Activated CD4-positive, alpha-beta T cell treated with anti-CD3 and anti-CD28 coated beads, Interleukin-2, amount 10 ng/mL, durations not matched to agents 24 days and 14 days (primary cell): Measurements from ENCODE around the gene IMP4. TPM values are rescaled to one million over a fixed set of nuclear protein-coding genes. Genes with fewer than 3 reads are reported as not detected.

Source experiments
- DNase-seq: peaks from one replicate; pipeline ENCODE4 v3.0.0; 2022
- H3K27ac Mint-ChIP-seq: one replicate; pipeline ENCODE4 v1.8.0; 2022; ENCODE audit warnings: mild to moderate bottlenecking, mixed read lengths
- H3K27me3 Mint-ChIP-seq: one replicate; pipeline ENCODE4 v1.8.0; 2022; ENCODE audit warnings: mixed read lengths
- H3K36me3 Mint-ChIP-seq: one replicate; pipeline ENCODE4 v1.8.0; 2022; ENCODE audit warnings: low read depth, mild to moderate bottlenecking, mixed read lengths
- H3K4me1 Mint-ChIP-seq: one replicate; pipeline ENCODE4 v1.8.0; 2021; ENCODE audit warnings: mixed read lengths
- H3K4me3 Mint-ChIP-seq: one replicate; pipeline ENCODE4 v1.8.0; 2022; ENCODE audit warnings: mild to moderate bottlenecking, moderate library complexity, mixed read lengths
- H3K9me3 Mint-ChIP-seq: one replicate; pipeline ENCODE4 v1.8.0; 2021; ENCODE audit warnings: mixed read lengths
- intact Hi-C: fragments of 100-400 bp; cut with micrococcal nuclease; formaldehyde crosslinking; loops from one replicate; pipeline ENCODE4 v1.15.1; 2023
- total RNA-seq: library from RNA; stranded (reverse); gene quantifications from 2 replicates; pipeline ENCODE4 v1.2.3, GENCODE V29; 2022

Gene IMP4
- total RNA-seq, 1 donor from 2014 or later, result 178 TPM

GRCh38 chr2:130342020-130342532 is 621 bp upstream of the IMP4 start:
- peaks cover 22% of the 10 kb centered on the region for H3K4me1 Mint-ChIP-seq
- H3K27ac Mint-ChIP-seq, result peak overlapping the region; percentile 97
- H3K27me3 Mint-ChIP-seq, result no peaks in the 10 kb centered on the region
- H3K9me3 Mint-ChIP-seq, result no peaks in the 10 kb centered on the region
- peak; percentile 96 for DNase-seq
- intact Hi-C loops, result loop anchor here (1.0 kb wide), 4 partner anchors 14 to 161 kb away; partner anchors contain the start of genes PTPN18 and SMPD4
- H3K36me3 Mint-ChIP-seq, result peaks cover 63% of the 10 kb centered on the region
- peak overlapping the region; percentile 97 for H3K4me3 Mint-ChIP-seq

GRCh38 chr2:130344578-130344977 is 1.9 kb downstream of the IMP4 start:
- Mint-ChIP-seq H3K9me3 (no peaks in the 10 kb centered on the region), H3K4me1 (peaks cover 26% of the 10 kb centered on the region), H3K27me3 (no peaks in the 10 kb centered on the region), H3K27ac (no peak overlapping the region), H3K36me3 (peaks cover 67% of the 10 kb centered on the region), H3K4me3 (peak overlapping the region; percentile 97)
- intact Hi-C loops, result no loop called here
- peak; percentile 56 for DNase-seq

- peak; percentile 51 for DNase-seq
- H3K9me3 Mint-ChIP-seq, result no peaks in the 10 kb centered on the region
- H3K4me1 Mint-ChIP-seq, result peaks cover 25% of the 10 kb centered on the region
- H3K4me3 Mint-ChIP-seq, result peak overlapping the region; percentile 97
- intact Hi-C loops, result no loop called here
- peaks cover 66% of the 10 kb centered on the region for H3K36me3 Mint-ChIP-seq
- H3K27me3 Mint-ChIP-seq, result no peaks in the 10 kb centered on the region
- no peak overlapping the region for H3K27ac Mint-ChIP-seq
These were observed 2.4 kb downstream of the IMP4 start for GRCh38 chr2:130345091-130345490.

- H3K4me1 Mint-ChIP-seq, result peaks cover 20% of the 10 kb centered on the region
- H3K36me3 Mint-ChIP-seq, result peaks cover 62% of the 10 kb centered on the region
- DNase-seq, result no peak
- no peak overlapping the region for H3K27ac Mint-ChIP-seq
- no peaks in the 10 kb centered on the region for H3K9me3 Mint-ChIP-seq
- intact Hi-C loops, result no loop called here
- H3K27me3 Mint-ChIP-seq, result no peaks in the 10 kb centered on the region
- no peak overlapping the region for H3K4me3 Mint-ChIP-seq
These were observed 2.9 kb downstream of the IMP4 start for GRCh38 chr2:130345611-130346010.

GRCh38 chr2:130346041-130346740 is 3.5 kb downstream of the IMP4 start:
- peak; percentile 52 for DNase-seq
- intact Hi-C loops, result no loop called here
- Mint-ChIP-seq H3K4me1 (peaks cover 17% of the 10 kb centered on the region), H3K36me3 (peaks cover 63% of the 10 kb centered on the region), H3K4me3 (no peak overlapping the region), H3K9me3 (no peaks in the 10 kb centered on the region), H3K27ac (no peak overlapping the region), H3K27me3 (no peaks in the 10 kb centered on the region)

GRCh38 chr2:130346741-130347066 is 4.0 kb downstream of the IMP4 start:
- no peaks in the 10 kb centered on the region for H3K27me3 Mint-ChIP-seq
- H3K9me3 Mint-ChIP-seq, result no peaks in the 10 kb centered on the region
- H3K4me1 Mint-ChIP-seq, result peaks cover 14% of the 10 kb centered on the region
- no peak overlapping the region for H3K27ac Mint-ChIP-seq
- peaks cover 63% of the 10 kb centered on the region for H3K36me3 Mint-ChIP-seq
- no peak for DNase-seq
- intact Hi-C loops, result no loop called here
- no peak overlapping the region for H3K4me3 Mint-ChIP-seq

- H3K36me3 Mint-ChIP-seq, result peaks cover 61% of the 10 kb centered on the region
These were observed 4.7 kb downstream of the IMP4 start for GRCh38 chr2:130347220-130347925.

GRCh38 chr2:130349174-130349573 is 6.5 kb downstream of the IMP4 start:
- intact Hi-C loops, result no loop called here
- H3K4me3 Mint-ChIP-seq, result no peak overlapping the region
- H3K9me3 Mint-ChIP-seq, result no peaks in the 10 kb centered on the region
- peaks cover 53% of the 10 kb centered on the region for H3K36me3 Mint-ChIP-seq
- H3K4me1 Mint-ChIP-seq, result peaks cover 12% of the 10 kb centered on the region
- no peak for DNase-seq
- no peak overlapping the region for H3K27ac Mint-ChIP-seq
- H3K27me3 Mint-ChIP-seq, result no peaks in the 10 kb centered on the region

More at GRCh38 chr2:130347220-130347925, 4.7 kb downstream of the IMP4 start:
- H3K27ac Mint-ChIP-seq, result no peak overlapping the region
- DNase-seq, result no peak
- H3K4me1 Mint-ChIP-seq, result peaks cover 12% of the 10 kb centered on the region
- no peaks in the 10 kb centered on the region for H3K9me3 Mint-ChIP-seq
- intact Hi-C loops, result no loop called here
- no peak overlapping the region for H3K4me3 Mint-ChIP-seq
- no peaks in the 10 kb centered on the region for H3K27me3 Mint-ChIP-seq

GRCh38 chr2:130351711-130352110 is 9.0 kb downstream of the IMP4 start:
- H3K4me1 Mint-ChIP-seq, result peaks cover 19% of the 10 kb centered on the region
- no peak overlapping the region for H3K4me3 Mint-ChIP-seq
- intact Hi-C loops, result no loop called here
- no peak for DNase-seq
- H3K36me3 Mint-ChIP-seq, result peaks cover 28% of the 10 kb centered on the region
- no peaks in the 10 kb centered on the region for H3K9me3 Mint-ChIP-seq
- no peak overlapping the region for H3K27ac Mint-ChIP-seq
- H3K27me3 Mint-ChIP-seq, result no peaks in the 10 kb centered on the region

GRCh38 chr2:130352237-130352636 is 9.5 kb downstream of the IMP4 start:
- intact Hi-C loops, result no loop called here
- Mint-ChIP-seq H3K27ac (no peak overlapping the region), H3K27me3 (no peaks in the 10 kb centered on the region), H3K4me1 (peaks cover 19% of the 10 kb centered on the region), H3K4me3 (no peak overlapping the region), H3K9me3 (no peaks in the 10 kb centered on the region), H3K36me3 (peaks cover 22% of the 10 kb centered on the region)
- no peak for DNase-seq

GRCh38 chr2:130353291-130354138 is 10.8 kb downstream of the IMP4 start:
- no peaks in the 10 kb centered on the region for H3K27me3 Mint-ChIP-seq
- H3K4me1 Mint-ChIP-seq, result peaks cover 16% of the 10 kb centered on the region
- no peak overlapping the region for H3K4me3 Mint-ChIP-seq
- H3K9me3 Mint-ChIP-seq, result no peaks in the 10 kb centered on the region
- peaks cover 11% of the 10 kb centered on the region for H3K36me3 Mint-ChIP-seq
- intact Hi-C loops, result no loop called here
- H3K27ac Mint-ChIP-seq, result no peak overlapping the region
- no peak for DNase-seq

- Mint-ChIP-seq H3K27ac (peak overlapping the region; percentile 37), H3K9me3 (no peaks in the 10 kb centered on the region), H3K27me3 (no peaks in the 10 kb centered on the region), H3K4me3 (peak overlapping the region; percentile 80), H3K4me1 (peaks cover 16% of the 10 kb centered on the region), H3K36me3 (peaks cover 11% of the 10 kb centered on the region)
- DNase-seq, result no peak
- intact Hi-C loops, result no loop called here
These were observed 11.4 kb downstream of the IMP4 start for GRCh38 chr2:130354139-130354428.

GRCh38 chr2:130355172-130355577 is 12.5 kb downstream of the IMP4 start:
- Mint-ChIP-seq H3K4me1 (peaks cover 12% of the 10 kb centered on the region), H3K27me3 (no peaks in the 10 kb centered on the region), H3K27ac (no peak overlapping the region), H3K9me3 (no peaks in the 10 kb centered on the region), H3K4me3 (peak overlapping the region; percentile 80), H3K36me3 (peaks cover 5% of the 10 kb centered on the region)
- no peak for DNase-seq
- intact Hi-C loops, result loop anchor here (5.0 kb wide), 1 partner anchor 37 kb away; no protein-coding TSS in a partner anchor
